HG03460 (cell line): ENCODE results near the gene CRLF1.

ENCODE experiments used
- ATAC-seq: cut with Tn5 transposase; IDR thresholded peaks from one replicate; pipeline ENCODE4 v1.9.1; 2021; ENCODE audit not compliant: unreplicated experiment

Gene CRLF1

GRCh38 chr19:18606281-18607225 lies at the start of gene CRLF1:
Gene CRLF1 (minus strand): TSS chr19:18606799. CDS start chr19:18606656, 143 bp downstream.
- ATAC-seq = no peak

GRCh38 chr19:18655173-18655844 lies 48.7 kb upstream of the CRLF1 start:
- no peak for ATAC-seq

GRCh38 chr19:18654469-18654868 lies 47.9 kb upstream of the CRLF1 start:
- no peak for ATAC-seq

GRCh38 chr19:18653853-18654252 lies 47.3 kb upstream of the CRLF1 start:
- no peak for ATAC-seq

- ATAC-seq = no peak
Measured at GRCh38 chr19:18651733-18652132, 45.1 kb upstream of the CRLF1 start.

- ATAC-seq = no peak
Measured at GRCh38 chr19:18651300-18651699, 44.7 kb upstream of the CRLF1 start.

GRCh38 chr19:18650468-18651041 lies 44.0 kb upstream of the CRLF1 start:
- no peak for ATAC-seq

GRCh38 chr19:18650021-18650390 lies 43.4 kb upstream of the CRLF1 start:
- no peak for ATAC-seq

GRCh38 chr19:18649371-18650020 lies 42.9 kb upstream of the CRLF1 start:
- ATAC-seq = no peak

GRCh38 chr19:18648973-18649315 lies 42.3 kb upstream of the CRLF1 start:
- no peak for ATAC-seq

GRCh38 chr19:18647807-18648206 lies 41.2 kb upstream of the CRLF1 start:
- no peak for ATAC-seq

- no peak for ATAC-seq
Measured at GRCh38 chr19:18647371-18647767, 40.8 kb upstream of the CRLF1 start.

- ATAC-seq = no peak
Measured at GRCh38 chr19:18646535-18647370, 40.2 kb upstream of the CRLF1 start.

GRCh38 chr19:18645035-18645511 lies 38.5 kb upstream of the CRLF1 start:
- ATAC-seq = no peak

- ATAC-seq = no peak
Measured at GRCh38 chr19:18644196-18645034, 37.8 kb upstream of the CRLF1 start.

- ATAC-seq = no peak
Measured at GRCh38 chr19:18639706-18640243, 33.2 kb upstream of the CRLF1 start.

- ATAC-seq = no peak
Measured at GRCh38 chr19:18637673-18638630, 31.4 kb upstream of the CRLF1 start.

GRCh38 chr19:18636969-18637629 lies 30.5 kb upstream of the CRLF1 start, which contains the start of gene KLHL26:
Gene KLHL26 (plus strand): TSS chr19:18637028. CDS start chr19:18637055, 27 bp downstream.
- ATAC-seq = no peak
